ENCODE measurements around the gene JOSD2.
A peak's percentile ranks its signal among the peaks of the same experiment; 100 is the strongest.

The JOSD2 gene, protein sequence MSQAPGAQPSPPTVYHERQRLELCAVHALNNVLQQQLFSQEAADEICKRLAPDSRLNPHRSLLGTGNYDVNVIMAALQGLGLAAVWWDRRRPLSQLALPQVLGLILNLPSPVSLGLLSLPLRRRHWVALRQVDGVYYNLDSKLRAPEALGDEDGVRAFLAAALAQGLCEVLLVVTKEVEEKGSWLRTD

DNA sequence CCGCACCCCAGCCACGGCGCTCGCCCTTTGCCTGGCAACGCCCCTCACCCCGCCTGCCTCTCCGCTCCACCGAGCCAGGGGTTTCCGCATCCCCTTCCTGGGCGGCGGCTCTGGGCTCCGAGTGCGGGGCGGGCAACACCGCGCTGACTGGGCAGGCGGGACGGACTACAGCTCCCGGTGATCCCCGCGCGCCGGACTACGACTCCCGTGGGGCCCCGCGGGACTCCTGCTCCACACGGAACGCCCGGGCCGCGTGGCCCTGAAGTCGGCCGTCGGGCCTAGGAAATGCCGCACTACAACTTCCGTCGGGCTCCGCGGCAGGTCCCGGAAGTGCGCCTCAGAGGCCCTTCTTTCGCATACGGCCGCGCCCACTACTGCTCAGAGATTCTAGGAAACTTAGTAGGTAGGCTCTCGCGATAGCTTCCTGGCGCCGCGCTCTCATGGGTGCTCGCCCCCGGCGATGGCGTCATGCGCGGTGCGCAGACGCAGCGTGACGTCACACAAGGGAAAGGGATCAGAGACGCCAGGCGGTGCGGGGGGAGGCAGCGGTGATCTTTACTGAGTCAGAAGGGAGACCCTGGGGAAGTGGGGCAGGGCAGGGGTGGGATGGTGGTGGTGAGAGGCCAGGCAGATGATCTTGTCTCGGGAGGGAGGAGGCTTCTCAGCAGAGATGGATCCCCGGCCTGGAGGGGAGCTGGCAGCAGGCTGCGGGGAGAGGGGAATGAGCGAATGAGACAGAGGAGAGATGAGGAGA, at the start of gene JOSD2:
TSS of gene JOSD2 (minus strand) at position 123 of the 754 bp plus-strand sequence. CDS start 760 bp downstream, outside the sequence.
- Mint-ChIP-seq H3K4me3 (peak within 1 kb of the TSS; percentile 97), H3K9me3 (no peaks in the 10 kb centered on the region), H3K27ac (peak within 1 kb of the TSS; percentile 98), H3K36me3 (ENCODE audit: low read depth) (peaks cover 10% of the 10 kb centered on the region), H3K4me1 (ENCODE audit: low read depth) (peaks cover 15% of the 10 kb centered on the region), H3K27me3 (ENCODE audit: low read depth) (no peaks in the 10 kb centered on the region)

DNA sequence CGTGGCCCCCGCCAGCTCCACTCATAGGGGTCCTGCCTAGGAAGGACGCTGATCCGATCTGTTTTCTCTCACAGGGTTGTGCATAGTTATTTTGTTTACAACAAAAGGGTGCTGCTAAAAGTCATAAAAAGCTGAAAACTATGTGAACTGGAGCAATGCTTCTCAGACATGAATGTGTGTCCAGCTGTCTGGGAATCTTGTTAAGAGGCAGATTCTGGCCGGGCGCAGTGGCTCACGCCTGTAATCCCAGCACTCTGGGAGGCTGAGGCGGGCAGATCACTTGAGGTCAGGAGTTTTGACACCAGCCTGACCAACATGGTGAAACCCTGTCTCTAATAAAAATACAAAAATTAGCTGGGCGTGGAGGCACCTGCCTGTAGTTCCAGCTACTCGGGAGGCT, 48.6 kb upstream of the JOSD2 start:
- Mint-ChIP-seq H3K9me3 (no peaks in the 10 kb centered on the region), H3K36me3 (ENCODE audit: low read depth) (no peaks in the 10 kb centered on the region), H3K27me3 (ENCODE audit: low read depth) (peaks cover 27% of the 10 kb centered on the region), H3K27ac (no peak overlapping the region), H3K4me3 (no peak overlapping the region), H3K4me1 (ENCODE audit: low read depth) (peaks cover 7% of the 10 kb centered on the region)

DNA sequence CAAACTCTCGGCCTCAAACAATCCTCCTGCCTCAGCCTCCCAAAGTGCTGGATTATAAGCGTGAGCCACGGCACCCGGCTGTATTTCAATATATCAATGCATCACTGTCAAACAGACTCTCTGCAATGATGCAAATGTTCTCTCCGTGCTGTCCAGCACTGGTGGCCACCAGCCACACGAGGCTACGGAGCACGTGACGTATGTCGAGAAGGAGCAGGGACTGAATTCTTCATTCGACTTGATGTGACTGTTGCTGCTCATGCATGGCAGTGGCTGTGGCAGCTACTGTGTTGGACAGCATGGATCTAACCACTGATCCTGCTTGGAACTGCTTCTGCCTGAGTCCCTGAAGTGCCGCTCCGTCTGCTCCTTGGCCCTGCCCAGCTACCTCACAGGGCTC, 47.5 kb upstream of the JOSD2 start:
- H3K4me3 Mint-ChIP-seq = no peak overlapping the region
- no peaks in the 10 kb centered on the region for H3K9me3 Mint-ChIP-seq
- peaks cover 7% of the 10 kb centered on the region for H3K4me1 Mint-ChIP-seq (ENCODE audit: low read depth)
- no peaks in the 10 kb centered on the region for H3K36me3 Mint-ChIP-seq (ENCODE audit: low read depth)
- H3K27ac Mint-ChIP-seq = no peak overlapping the region
- peaks cover 22% of the 10 kb centered on the region for H3K27me3 Mint-ChIP-seq (ENCODE audit: low read depth)

DNA sequence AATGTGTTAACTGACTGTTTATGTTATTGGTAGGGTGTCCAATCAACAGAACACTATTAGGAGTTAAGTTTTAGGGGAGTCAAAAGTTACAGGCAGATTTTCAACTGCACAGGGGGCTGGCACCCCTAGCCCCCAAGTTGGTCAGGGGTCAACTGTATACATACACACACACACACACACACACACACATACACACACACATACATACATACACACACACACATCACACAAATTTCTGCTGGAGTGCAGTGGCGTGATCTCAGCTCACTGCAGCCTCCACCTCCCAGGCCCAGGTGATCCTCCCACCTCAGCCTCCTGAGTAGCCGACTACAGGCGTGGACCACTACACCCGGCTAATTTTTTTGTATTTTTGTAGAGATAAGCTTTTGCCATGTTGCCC, 47.0 kb upstream of the JOSD2 start:
- Mint-ChIP-seq H3K4me1 (ENCODE audit: low read depth) (peaks cover 7% of the 10 kb centered on the region), H3K36me3 (ENCODE audit: low read depth) (no peaks in the 10 kb centered on the region), H3K4me3 (no peak overlapping the region), H3K27me3 (ENCODE audit: low read depth) (peaks cover 27% of the 10 kb centered on the region), H3K27ac (no peak overlapping the region), H3K9me3 (no peaks in the 10 kb centered on the region)

DNA sequence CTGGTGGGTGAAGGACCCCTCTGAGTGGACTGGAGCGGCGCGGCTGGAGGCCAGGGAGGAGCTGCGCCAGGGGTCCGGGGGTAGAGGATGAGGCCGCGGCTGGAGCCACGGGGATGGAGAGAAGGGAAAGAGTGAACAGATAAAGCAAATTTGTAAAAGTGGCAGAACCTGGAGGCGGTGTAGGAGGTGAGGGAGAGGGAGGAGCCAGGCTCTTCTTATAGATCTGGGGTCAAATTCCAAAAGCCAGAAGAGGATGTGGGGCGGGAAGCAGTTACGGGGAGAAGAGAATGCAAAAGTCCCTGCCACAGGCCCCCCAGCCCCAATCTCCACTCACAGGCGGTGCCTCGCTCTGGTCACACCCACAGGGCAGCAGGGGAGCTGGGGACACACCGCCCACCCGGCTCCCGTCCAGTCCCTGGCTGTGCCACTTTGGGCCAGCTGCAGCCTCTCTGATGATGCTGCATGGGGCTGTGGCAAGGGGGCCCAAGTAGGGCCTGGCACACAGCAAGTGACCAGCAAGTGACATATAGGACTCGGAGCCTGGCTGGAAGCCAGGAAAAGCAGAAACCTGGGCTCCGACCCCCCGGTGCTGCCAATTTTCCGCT, 46.1 kb upstream of the JOSD2 start:
- Mint-ChIP-seq H3K27me3 (ENCODE audit: low read depth) (peaks cover 36% of the 10 kb centered on the region), H3K4me1 (ENCODE audit: low read depth) (peaks cover 7% of the 10 kb centered on the region), H3K9me3 (no peaks in the 10 kb centered on the region), H3K4me3 (no peak overlapping the region), H3K36me3 (ENCODE audit: low read depth) (no peaks in the 10 kb centered on the region), H3K27ac (no peak overlapping the region)

DNA sequence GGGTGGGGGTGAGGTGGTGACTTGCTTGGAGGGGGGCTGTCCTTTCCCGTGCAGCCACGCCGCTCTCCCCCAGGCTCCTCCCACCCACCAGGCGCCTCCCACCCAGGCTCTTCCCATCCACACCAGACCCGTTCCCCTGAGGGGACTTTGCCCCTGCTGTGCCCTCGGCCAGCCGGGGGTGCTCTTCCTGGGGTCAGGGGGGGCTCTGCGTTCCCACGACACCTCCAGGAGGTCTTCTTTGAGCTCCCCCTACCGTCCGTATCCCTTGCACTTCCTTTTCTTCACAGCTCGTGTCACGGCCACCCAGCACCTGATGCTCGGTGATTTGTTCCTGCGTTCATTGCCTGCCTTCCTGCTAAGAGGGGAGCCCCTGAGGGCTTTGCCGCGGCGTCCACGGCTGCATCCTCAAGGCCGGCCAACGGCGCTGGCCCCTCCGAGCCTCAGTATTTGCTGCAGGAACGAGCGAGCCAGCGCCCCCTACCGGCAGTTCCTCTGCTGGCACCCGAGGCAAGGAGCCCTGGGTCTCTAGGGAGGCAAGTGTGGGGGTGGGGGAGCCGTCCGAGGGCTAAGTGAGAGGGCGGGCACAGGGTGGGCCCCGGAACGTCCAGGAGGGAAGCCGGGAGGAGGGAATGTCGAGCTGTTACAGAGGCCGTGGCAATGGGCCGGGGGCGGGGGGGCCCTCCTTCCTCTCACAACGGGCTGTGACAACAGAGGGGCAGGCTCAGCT, 45.5 kb upstream of the JOSD2 start:
- no peaks in the 10 kb centered on the region for H3K36me3 Mint-ChIP-seq (ENCODE audit: low read depth)
- H3K4me3 Mint-ChIP-seq = peak overlapping the region; percentile 96
- peak overlapping the region; percentile 68 for H3K27ac Mint-ChIP-seq
- peaks cover 7% of the 10 kb centered on the region for H3K4me1 Mint-ChIP-seq (ENCODE audit: low read depth)
- no peaks in the 10 kb centered on the region for H3K9me3 Mint-ChIP-seq
- H3K27me3 Mint-ChIP-seq (ENCODE audit: low read depth) = peaks cover 40% of the 10 kb centered on the region

DNA sequence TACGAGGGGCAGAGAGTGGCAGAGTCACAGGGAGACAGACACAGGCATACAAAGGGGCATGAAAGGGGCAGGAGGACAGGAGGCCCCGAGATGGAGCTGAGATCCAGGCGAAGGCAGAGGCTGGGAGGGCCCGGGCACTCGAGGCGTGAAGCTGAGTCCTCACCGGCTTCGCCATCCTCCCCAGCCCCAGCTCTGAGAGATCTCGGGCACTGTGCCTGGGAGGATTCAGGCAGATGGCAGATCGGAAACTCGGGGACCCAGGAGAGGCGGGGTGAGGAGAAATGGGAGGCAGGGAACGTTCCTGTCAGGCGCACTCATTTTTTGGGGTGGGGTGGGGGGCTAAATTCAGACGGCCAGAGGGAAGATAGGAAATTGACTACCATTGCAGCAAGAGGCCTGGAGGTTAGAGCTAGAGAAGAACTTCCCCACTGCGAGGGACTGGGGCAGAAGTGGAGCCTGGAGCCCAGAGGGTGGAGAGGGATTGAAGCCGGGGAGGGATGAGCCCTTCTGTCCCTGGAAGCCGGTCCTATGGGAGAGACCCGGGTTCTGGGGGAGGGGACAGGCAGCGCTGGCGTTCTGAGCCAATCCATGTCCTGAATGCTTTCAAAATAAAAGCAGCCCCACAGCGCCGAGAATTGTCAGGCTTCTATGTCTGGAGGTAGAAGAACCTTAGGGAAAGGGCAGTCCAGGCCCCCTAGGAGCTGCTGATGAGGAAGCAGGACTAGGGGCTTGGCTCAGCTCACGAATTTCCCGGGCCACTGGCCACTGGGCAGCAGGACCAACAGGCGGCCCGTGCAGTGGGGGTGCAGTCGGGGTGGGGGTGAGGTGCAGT, 44.7 kb upstream of the JOSD2 start:
- H3K36me3 Mint-ChIP-seq (ENCODE audit: low read depth) = no peaks in the 10 kb centered on the region
- H3K27me3 Mint-ChIP-seq (ENCODE audit: low read depth) = peaks cover 42% of the 10 kb centered on the region
- peaks cover 7% of the 10 kb centered on the region for H3K4me1 Mint-ChIP-seq (ENCODE audit: low read depth)
- no peak overlapping the region for H3K27ac Mint-ChIP-seq
- H3K4me3 Mint-ChIP-seq = peak overlapping the region; percentile 50
- no peaks in the 10 kb centered on the region for H3K9me3 Mint-ChIP-seq

DNA sequence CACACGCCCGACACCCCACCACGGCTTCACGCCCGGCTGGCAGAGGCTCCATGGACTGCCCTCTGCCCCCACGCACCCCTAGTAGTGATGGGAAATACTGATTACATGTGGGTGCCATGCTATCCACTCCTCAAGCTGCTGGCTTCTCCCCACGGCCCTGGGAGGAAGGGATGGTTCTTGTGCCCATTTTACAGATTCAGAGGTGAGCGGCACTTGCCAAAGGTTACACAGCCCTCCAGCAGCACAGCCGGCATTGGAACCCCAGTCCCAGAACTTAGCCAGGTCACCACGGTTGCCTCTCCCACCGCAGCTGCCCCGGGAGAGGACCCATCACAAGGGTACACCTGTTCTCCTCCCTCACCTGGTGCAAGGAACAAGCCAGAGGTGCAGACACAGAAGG, 44.0 kb upstream of the JOSD2 start:
- Mint-ChIP-seq H3K4me1 (ENCODE audit: low read depth) (peaks cover 7% of the 10 kb centered on the region), H3K9me3 (no peaks in the 10 kb centered on the region), H3K27ac (no peak overlapping the region), H3K36me3 (ENCODE audit: low read depth) (no peaks in the 10 kb centered on the region), H3K27me3 (ENCODE audit: low read depth) (peaks cover 48% of the 10 kb centered on the region), H3K4me3 (peak overlapping the region; percentile 50)

DNA sequence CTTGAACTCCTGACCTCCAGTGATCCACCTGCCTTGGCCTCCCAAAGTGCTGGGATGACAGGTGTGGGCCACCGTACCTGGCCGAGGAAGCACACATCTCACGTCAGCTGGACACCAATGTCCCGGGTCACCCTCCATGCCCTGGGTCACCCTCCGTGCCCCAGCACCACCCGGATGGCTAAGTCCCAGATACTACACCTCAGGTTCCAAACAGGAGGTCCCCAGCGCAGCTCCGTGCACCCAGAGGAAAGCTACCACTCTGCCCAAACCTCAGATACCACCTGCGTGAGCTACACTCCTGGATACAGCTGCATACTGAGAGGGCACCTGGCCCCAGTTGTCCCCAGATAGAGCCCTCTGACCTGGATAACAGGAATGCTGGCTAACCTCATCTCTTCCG, 43.2 kb upstream of the JOSD2 start:
- H3K4me1 Mint-ChIP-seq (ENCODE audit: low read depth) = peaks cover 7% of the 10 kb centered on the region

DNA sequence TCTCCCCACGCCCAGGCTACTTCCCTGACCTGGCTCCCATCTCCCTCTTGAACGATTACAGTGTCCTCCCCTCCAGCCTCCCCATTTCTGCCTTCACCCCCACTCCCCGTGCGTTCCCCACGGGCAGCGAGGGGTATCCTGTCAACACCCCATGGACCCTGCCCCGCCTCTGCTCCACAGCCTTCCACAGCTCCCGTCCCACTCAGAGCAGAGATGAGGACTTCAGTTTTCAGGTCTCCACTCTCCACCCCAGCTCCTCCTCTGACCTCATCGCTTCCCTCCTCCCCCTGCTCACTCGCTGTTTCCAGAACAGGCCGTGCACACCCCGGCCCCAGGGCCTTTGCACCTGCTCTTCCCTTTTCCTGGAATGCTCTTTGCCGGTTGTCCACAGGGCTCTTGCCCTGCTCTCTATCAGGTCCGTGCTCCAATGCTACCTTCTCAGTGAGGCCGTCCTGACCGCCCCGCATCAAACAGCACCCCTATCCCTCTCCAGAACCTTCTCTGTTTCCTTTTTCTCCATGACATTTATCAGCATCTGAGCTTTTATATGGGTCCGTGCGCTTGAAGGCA, 42.2 kb upstream of the JOSD2 start:
- Mint-ChIP-seq H3K27ac (no peak overlapping the region), H3K27me3 (ENCODE audit: low read depth) (peaks cover 45% of the 10 kb centered on the region), H3K4me3 (no peak overlapping the region), H3K36me3 (ENCODE audit: low read depth) (no peaks in the 10 kb centered on the region), H3K4me1 (ENCODE audit: low read depth) (peaks cover 7% of the 10 kb centered on the region), H3K9me3 (no peaks in the 10 kb centered on the region)

More for the DNA sequence above, 43.2 kb upstream of the JOSD2 start:
- Mint-ChIP-seq H3K27ac (no peak overlapping the region), H3K9me3 (no peaks in the 10 kb centered on the region), H3K4me3 (no peak overlapping the region), H3K36me3 (ENCODE audit: low read depth) (no peaks in the 10 kb centered on the region), H3K27me3 (ENCODE audit: low read depth) (peaks cover 50% of the 10 kb centered on the region)

DNA sequence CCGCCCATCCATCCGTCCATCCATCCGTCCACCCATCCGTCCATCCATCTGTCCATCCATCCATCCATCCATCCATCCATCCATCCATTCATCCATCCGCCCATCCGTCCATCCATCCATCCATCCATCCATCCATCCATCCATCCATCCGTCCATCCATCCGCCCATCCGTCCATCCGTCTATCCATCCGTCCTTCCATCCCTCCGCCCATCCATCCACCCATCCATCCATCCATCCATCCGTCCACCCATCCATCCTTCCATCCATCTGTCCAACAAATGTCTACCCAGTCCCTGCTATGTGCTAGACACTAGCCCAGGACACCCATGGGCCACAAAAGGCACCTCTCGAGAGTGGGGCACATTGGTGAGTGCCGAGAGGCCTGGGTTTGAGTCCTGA, 41.5 kb upstream of the JOSD2 start:
- H3K27me3 Mint-ChIP-seq (ENCODE audit: low read depth) = peaks cover 45% of the 10 kb centered on the region

DNA sequence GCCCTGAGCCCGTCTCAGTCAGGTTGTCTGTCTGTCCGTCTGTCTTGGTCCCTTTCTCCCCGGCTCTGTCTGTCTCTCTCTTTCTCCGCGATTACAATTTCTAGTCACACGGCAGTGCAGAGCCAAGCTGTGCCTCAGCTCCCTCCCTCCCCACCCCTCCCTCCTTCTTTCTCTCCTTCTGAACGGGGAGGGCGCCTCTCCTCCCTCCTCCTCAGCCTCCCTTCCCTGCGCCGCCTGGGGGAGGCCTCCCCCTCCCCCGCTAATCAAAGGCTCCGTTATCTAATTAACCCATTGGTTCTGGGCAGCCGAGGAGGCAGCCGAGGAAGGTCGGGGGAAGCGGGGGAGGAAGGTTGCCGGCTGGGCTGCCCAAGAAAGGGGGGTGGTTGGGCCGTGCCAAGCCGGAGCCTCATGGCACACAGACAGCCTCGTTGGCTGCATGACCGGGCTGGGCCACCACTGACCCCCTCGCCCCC, 40.8 kb upstream of the JOSD2 start:
- H3K27ac Mint-ChIP-seq = no peak overlapping the region
- H3K36me3 Mint-ChIP-seq (ENCODE audit: low read depth) = no peaks in the 10 kb centered on the region
- H3K9me3 Mint-ChIP-seq = no peaks in the 10 kb centered on the region
- H3K4me1 Mint-ChIP-seq (ENCODE audit: low read depth) = peaks cover 7% of the 10 kb centered on the region
- H3K4me3 Mint-ChIP-seq = no peak overlapping the region
- H3K27me3 Mint-ChIP-seq (ENCODE audit: low read depth) = peaks cover 45% of the 10 kb centered on the region

More for the DNA sequence above, 41.5 kb upstream of the JOSD2 start:
- H3K27ac Mint-ChIP-seq = no peak overlapping the region
- H3K9me3 Mint-ChIP-seq = no peaks in the 10 kb centered on the region
- no peak overlapping the region for H3K4me3 Mint-ChIP-seq
- H3K4me1 Mint-ChIP-seq (ENCODE audit: low read depth) = peaks cover 7% of the 10 kb centered on the region
- H3K36me3 Mint-ChIP-seq (ENCODE audit: low read depth) = no peaks in the 10 kb centered on the region

DNA sequence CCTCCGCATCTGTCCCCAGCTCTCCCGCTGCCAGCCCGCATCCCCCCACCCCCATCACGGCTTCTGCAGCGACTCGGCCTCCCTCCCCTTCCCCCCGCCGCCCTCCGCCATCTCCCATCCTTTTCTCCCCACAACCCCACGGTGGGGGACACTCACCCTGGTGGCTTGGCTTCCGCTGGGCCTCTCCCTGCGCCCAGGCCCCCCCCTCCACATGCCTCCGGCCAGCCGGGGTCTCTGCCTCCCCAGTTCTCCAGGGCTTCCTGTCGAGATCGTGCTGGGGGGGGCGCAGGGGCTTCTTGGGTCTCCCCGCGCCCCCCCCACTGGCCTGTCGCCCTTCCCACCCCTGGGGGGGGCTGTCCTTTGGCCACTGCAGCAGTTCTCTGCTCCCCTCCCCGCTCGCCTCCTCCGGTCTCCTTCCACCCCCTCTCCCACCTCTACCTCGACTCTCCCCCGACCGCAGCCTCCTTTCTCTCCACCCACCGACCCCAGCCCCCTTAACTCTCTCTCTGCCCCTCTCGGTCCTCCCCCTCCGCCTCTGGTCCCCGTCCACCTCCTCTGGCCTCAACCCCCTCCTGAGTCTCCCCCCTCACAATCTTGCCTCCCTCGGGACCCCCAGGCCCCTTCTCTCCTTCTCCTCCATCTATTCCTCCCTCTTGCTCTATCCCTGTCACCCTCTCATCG, 40.2 kb upstream of the JOSD2 start:
- Mint-ChIP-seq H3K4me1 (ENCODE audit: low read depth) (peaks cover 3% of the 10 kb centered on the region), H3K27ac (no peak overlapping the region), H3K9me3 (no peaks in the 10 kb centered on the region), H3K27me3 (ENCODE audit: low read depth) (peaks cover 42% of the 10 kb centered on the region), H3K4me3 (no peak overlapping the region), H3K36me3 (ENCODE audit: low read depth) (no peaks in the 10 kb centered on the region)

All from T-helper 1 cell treated with Interleukin-12 subunit alpha and Interleukin-12 subunit beta and Interleukin-4 antibody, amounts not matched to agents 30 μg/mL and 1 μg/mL, for 36 hours (primary cell).